ENCODE data around the gene PGAP6.

Gene PGAP6

GRCh38 chr16:322476-323143, 59.2 kb downstream of the PGAP6 start:
- no peak for DNase-seq

- no peak for DNase-seq
Observed at GRCh38 chr16:321532-321931, 60.2 kb downstream of the PGAP6 start.
